Left ventricle myocardium inferior (tissue), 1 donor: ENCODE results near the gene ST8SIA2. TPM values are rescaled to one million over a fixed set of nuclear protein-coding genes. Genes with fewer than 3 reads are reported as not detected.

Experiments used
- DNase-seq: peaks from one replicate; pipeline ENCODE4 v3.0.0-alpha.2; 2020
- H3K27ac ChIP-seq: fragments of 200-600 bp; replicated peaks from 2 replicates; pipeline ENCODE4 v1.8.0; 2021
- H3K27me3 ChIP-seq: fragments of 200-600 bp; 2 replicates; pipeline ENCODE4 v1.8.0; 2021; ENCODE audit warnings: low read depth
- H3K36me3 ChIP-seq: fragments of 200-600 bp; 2 replicates; pipeline ENCODE4 v1.8.0; 2021
- H3K4me1 ChIP-seq: fragments of 200-600 bp; 2 replicates; pipeline ENCODE4 v1.8.0; 2021
- H3K4me3 ChIP-seq: fragments of 200-600 bp; 2 replicates; pipeline ENCODE4 v1.8.0; 2021; ENCODE audit warnings: mild to moderate bottlenecking, moderate library complexity
- H3K9me3 ChIP-seq: fragments of 200-600 bp; replicated peaks from 2 replicates; pipeline ENCODE4 v1.8.0; 2021
- intact Hi-C: fragments of 100-400 bp; cut with micrococcal nuclease; formaldehyde crosslinking; loops from one replicate; pipeline ENCODE4 v1.11.0; 2022
- total RNA-seq: library from RNA; stranded (reverse); fragmentation: NEBNext Ultra II Directional; extraction: Animal tissue kit (Norgen Biotek cat#: 25700); gene quantifications from one replicate; pipeline ENCODE4 v1.2.1, GENCODE V29; 2021
- TF ChIP-seq, protein P1 (sequence below): fragments of 200-600 bp; IDR thresholded peaks from 2 replicates; pipeline ENCODE4 v1.8.0; 2021; ENCODE audit warnings: antibody characterized with exemption, mild to moderate bottlenecking, borderline replicate concordance
- donor health status: DM: no; HTN: yes; CAD: no; lungs with severe emphysema.

Gene ST8SIA2
- total RNA-seq, 1 donor from 2014 or later: 3.6 TPM

DNA sequence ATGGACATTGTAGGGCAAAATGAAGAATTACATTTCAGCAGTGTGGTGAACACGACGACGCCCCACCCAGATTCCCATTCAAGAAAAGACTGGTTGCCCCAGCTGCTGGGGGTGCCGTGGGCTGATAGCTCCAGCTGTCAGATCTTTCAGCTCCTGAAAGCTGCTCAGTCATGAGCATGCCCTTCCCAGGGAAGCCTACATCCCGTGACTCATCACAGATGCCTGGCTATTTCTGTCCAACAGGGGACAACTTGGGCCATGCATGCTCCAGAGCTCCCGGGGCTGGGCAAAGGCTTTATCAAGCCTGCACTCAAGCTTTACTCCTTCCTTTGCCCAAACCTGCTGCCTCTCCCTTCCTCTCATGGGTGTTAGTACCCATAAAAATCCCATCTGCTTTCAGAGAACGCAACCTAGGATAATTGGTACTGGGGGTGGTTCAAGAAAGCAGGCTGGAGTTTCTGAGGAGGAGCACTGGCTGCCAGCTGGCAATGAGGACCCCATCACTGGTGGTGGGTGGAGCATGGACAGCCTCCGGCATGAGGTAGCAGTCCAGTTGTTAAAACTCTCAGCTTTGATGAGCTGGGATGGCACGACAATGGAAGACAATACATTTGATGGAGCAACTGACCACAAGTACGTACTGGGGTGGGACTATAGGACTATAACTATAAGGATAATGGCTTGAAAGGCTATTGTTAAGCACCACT lies 16.4 kb upstream of the ST8SIA2 start:
- Histone ChIP-seq H3K27me3 (peaks cover 7% of the 10 kb centered on the region), H3K4me3 (no peak overlapping the region), H3K27ac (peak overlapping the region; percentile 63), H3K9me3 (peaks cover 11% of the 10 kb centered on the region), H3K36me3 (no peaks in the 10 kb centered on the region), H3K4me1 (peaks cover 13% of the 10 kb centered on the region)
- peak; percentile 47 for DNase-seq
- TF ChIP-seq, protein P1, sequence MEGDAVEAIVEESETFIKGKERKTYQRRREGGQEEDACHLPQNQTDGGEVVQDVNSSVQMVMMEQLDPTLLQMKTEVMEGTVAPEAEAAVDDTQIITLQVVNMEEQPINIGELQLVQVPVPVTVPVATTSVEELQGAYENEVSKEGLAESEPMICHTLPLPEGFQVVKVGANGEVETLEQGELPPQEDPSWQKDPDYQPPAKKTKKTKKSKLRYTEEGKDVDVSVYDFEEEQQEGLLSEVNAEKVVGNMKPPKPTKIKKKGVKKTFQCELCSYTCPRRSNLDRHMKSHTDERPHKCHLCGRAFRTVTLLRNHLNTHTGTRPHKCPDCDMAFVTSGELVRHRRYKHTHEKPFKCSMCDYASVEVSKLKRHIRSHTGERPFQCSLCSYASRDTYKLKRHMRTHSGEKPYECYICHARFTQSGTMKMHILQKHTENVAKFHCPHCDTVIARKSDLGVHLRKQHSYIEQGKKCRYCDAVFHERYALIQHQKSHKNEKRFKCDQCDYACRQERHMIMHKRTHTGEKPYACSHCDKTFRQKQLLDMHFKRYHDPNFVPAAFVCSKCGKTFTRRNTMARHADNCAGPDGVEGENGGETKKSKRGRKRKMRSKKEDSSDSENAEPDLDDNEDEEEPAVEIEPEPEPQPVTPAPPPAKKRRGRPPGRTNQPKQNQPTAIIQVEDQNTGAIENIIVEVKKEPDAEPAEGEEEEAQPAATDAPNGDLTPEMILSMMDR: peak; percentile 9
- intact Hi-C loops: no loop called here

DNA sequence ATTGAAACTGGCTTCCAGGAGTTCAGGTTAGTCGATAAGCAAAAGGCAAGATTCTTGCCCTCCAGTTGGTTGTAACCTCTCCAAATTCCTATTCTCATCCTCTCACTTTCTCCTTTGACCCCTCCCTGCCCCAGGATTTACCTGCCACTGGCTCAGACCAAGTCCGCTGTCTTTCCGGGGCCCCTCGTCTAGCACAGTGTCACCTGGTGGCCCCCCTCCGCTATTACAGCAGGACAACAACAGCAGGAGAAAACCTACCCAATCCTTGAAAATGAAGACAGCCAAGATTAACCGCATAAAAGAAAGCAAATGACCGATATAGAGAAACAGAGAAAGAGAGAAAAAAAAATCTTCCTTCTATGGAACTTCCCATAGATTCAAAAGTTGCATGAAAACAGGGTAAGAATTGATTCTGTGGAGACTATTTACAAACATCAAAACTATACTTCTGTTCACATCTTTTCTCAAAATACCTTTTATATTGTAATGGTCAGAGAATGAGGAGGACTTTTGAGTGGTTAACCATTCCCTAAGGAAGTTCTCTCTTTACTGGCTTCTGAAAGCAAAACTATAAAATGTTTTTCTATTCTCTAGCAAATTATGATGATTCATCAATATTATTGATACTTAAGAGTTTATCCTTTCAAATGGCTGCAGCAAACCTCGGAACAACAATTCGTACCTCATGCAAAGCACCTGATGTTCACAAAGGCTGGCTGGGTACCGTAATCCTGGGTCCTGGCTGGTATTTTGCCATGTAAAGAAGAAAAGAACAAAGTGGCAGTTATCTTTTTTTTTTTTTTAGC lies 10.0 kb upstream of the ST8SIA2 start:
- H3K27me3 ChIP-seq: peaks cover 37% of the 10 kb centered on the region
- H3K4me1 ChIP-seq: no peaks in the 10 kb centered on the region
- H3K4me3 ChIP-seq: no peak overlapping the region
- TF ChIP-seq, protein P1: peak; percentile 73
- no peak for DNase-seq
- H3K9me3 ChIP-seq: peaks cover 11% of the 10 kb centered on the region
- no peaks in the 10 kb centered on the region for H3K36me3 ChIP-seq
- no peak overlapping the region for H3K27ac ChIP-seq
- intact Hi-C loops: no loop called here

DNA sequence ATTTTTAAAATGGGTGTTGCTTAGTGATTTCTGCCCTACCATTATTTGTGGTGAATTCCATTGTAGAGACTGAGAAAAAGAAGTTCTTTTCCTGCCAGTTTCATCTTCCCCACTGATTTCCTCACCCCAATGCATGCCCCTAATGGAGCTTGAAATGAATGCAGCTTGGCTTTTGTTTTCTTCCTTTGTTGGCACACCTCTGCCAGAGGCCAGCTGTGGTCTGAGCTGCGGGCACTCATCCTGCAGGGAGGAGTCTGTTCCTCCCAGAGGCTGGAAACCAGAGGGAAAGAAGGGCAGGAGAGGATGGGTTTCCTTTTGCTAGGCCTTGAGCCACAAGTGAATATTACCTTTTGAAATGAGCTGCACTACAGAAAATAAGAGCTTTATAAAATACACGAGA lies 9.3 kb upstream of the ST8SIA2 start:
- TF ChIP-seq, protein P1: no peak
- H3K4me3 ChIP-seq: no peak overlapping the region
- no peaks in the 10 kb centered on the region for H3K36me3 ChIP-seq
- peaks cover 8% of the 10 kb centered on the region for H3K9me3 ChIP-seq
- intact Hi-C loops: no loop called here
- H3K27ac ChIP-seq: no peak overlapping the region
- no peaks in the 10 kb centered on the region for H3K4me1 ChIP-seq
- H3K27me3 ChIP-seq: peaks cover 43% of the 10 kb centered on the region
- no peak for DNase-seq

DNA sequence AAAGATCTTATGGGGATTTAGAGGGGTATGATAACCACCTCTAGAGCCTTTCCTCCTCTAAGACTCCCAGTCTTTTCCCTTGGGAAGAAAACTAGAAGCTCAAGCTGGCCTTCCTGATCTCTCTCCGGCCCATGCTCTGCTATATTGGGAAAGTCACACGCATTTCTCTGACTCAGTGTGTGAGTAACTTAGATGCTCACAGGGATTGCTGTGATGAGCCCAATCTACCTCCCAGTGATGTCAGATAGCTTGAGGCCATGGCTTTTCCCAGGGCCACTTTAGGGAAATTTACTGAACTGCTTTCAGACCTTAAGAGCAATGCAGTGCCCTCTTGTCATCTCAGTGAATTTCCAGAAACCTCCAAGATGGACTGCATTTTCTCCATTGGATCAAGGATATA lies 8.6 kb upstream of the ST8SIA2 start:
- intact Hi-C loops: no loop called here

DNA sequence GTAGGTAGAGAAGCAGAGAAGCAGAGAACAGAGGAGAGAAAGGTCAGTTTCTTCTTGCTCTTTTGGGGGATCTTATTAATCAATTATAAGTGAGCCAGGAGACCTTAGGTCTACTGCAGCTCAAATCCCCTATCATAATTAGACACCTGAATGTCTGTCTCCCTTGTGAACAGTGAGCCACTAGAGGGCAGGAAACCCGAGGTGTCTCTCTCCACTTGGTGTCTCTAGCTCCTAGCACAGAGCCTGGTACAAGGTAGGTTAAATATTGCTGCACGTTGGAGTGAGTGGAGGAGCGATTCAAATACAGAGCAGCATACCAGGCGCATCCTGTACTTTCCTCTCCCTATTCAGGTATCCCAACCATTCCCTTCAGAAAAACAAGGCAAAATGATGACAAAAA lies 2.0 kb upstream of the ST8SIA2 start:
- Histone ChIP-seq H3K36me3 (no peaks in the 10 kb centered on the region), H3K4me3 (no peak overlapping the region), H3K27me3 (peaks cover 98% of the 10 kb centered on the region), H3K9me3 (no peaks in the 10 kb centered on the region), H3K4me1 (peaks cover 19% of the 10 kb centered on the region), H3K27ac (no peak overlapping the region)
- TF ChIP-seq, protein P1: peak; percentile 61
- intact Hi-C loops: no loop called here
- DNase-seq: no peak

More for the DNA sequence above, 8.6 kb upstream of the ST8SIA2 start:
- Histone ChIP-seq H3K27ac (no peak overlapping the region), H3K9me3 (peaks cover 7% of the 10 kb centered on the region), H3K36me3 (no peaks in the 10 kb centered on the region), H3K27me3 (peaks cover 49% of the 10 kb centered on the region), H3K4me1 (no peaks in the 10 kb centered on the region), H3K4me3 (no peak overlapping the region)
- no peak for DNase-seq
- TF ChIP-seq, protein P1: no peak
